Ramos (cell line): Measurements from ENCODE around the gene ZNF341.

Source experiments
- in situ Hi-C: fragments of 300-500 bp; cut with MboI; formaldehyde crosslinking; loops from one replicate; pipeline ENCODE4 v1.14.3; 2022; ENCODE audit warnings: low sequenced_read_pairs; ENCODE audit not compliant: unreplicated experiment

Gene ZNF341

GRCh38 chr20:33701629-33702450 is 30.0 kb upstream of the ZNF341 start:
- in situ Hi-C loops: no loop called here

DNA sequence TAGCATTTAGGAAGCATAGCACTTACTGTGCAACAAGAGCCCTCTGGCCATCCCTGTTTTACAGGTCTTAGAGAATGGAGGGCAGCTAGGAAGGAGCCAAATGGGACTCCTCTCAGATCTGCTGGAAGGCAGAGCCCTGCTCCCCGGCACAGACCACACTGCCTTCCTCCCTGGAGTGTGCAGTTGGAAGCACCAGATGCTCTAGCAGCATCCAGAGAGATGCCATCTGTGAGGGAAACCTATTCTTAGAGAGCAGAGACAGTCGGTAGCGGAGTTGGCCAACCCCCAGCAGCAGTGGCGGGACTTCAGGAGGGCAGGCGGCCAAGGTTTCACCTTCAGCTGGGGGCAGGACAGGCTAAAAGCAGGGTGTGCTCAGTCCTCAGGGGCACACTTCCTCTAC is 28.9 kb upstream of the ZNF341 start:
- in situ Hi-C loops: no loop called here

- in situ Hi-C loops: no loop called here
These were observed 28.2 kb upstream of the ZNF341 start for GRCh38 chr20:33703498-33704137.

GRCh38 chr20:33704197-33704924 is 27.4 kb upstream of the ZNF341 start:
- in situ Hi-C loops: no loop called here

DNA sequence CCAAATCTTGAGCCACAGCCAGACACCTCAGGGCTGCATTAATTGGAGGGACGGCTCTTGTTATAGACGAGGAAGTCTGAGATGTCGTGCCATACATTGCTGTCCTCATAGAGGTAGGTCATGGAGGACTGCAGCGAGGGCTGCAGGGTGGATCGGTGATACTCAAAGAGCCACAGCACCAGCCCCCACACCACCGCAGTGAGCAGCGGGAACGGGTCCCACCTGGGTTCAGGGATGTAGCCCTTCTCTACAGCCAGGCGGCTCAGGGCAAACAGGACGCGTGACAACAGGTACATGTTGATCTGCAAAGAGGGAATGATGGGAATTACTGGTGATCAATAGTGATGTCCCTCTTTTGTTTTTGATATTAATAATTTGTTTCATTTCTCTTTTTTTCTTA is 24.1 kb upstream of the ZNF341 start:
- in situ Hi-C loops: no loop called here

GRCh38 chr20:33709398-33709797 is 22.4 kb upstream of the ZNF341 start:
- in situ Hi-C loops: no loop called here

GRCh38 chr20:33709905-33710541 is 21.8 kb upstream of the ZNF341 start:
- in situ Hi-C loops: no loop called here

DNA sequence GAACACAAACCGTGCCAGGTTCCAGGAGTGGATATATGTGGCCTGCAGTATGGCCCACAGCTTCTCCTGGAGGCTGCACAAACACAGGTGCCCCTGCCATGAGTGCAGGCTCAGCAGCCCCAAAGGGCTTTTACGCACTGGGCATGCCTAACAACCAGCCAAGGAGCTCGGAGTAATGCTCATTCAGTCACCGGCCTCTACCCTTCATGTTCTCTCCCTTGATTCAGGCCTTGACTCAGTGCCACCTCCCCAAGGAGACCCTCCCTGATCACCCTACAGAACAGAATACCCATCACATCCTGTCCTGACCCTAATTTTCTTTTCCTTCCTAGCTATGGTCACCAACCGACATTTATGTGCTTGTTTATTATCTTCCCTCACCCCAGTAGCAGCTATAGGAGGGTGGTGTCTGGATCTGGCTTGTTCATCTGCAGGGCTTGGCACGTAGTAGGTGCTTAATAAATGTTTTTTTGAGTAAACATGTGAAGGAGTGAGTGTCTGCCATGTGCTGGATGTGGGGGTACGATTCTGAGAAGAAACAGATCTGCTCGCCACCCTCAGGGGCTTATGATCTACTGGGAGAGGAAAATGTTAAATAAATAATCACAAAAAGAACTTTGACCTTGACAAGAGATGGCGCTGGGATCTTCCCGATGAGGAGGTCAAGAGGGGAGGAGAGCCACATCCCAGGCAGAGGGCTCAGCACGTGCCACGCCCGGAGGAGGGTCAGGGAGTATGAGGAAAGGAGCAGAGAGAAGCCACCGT is 20.9 kb upstream of the ZNF341 start:
- in situ Hi-C loops: no loop called here

GRCh38 chr20:33711446-33711738 is 20.4 kb upstream of the ZNF341 start:
- in situ Hi-C loops: no loop called here

- in situ Hi-C loops: no loop called here
These were observed 17.9 kb upstream of the ZNF341 start for GRCh38 chr20:33713865-33714367.

DNA sequence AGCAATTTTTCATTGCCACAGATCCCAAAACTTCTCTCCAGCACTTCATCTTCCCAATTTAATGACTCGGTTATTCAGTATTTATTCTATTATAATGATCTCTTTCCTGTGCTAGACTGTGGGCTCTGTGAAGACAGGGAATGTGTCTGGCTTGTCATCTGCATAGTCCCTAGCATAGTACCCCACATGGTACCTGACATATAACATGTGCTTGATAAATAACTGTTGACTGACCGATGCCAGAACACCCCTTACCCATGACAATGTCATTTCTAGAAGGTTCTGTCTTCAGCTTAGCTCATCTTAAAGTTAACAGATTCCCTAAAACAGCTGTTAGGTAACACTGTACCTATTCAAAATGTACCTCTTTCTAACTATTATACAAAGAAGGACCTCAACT is 15.3 kb upstream of the ZNF341 start:
- in situ Hi-C loops: no loop called here

GRCh38 chr20:33719277-33719988 is 12.4 kb upstream of the ZNF341 start:
- in situ Hi-C loops: no loop called here

GRCh38 chr20:33719989-33720709 is 11.6 kb upstream of the ZNF341 start, which contains the start of gene PXMP4:
TSS of gene PXMP4 (minus strand) at chr20:33720310. CDS start at chr20:33720207, 103 bp downstream.
- in situ Hi-C loops: no loop called here

DNA sequence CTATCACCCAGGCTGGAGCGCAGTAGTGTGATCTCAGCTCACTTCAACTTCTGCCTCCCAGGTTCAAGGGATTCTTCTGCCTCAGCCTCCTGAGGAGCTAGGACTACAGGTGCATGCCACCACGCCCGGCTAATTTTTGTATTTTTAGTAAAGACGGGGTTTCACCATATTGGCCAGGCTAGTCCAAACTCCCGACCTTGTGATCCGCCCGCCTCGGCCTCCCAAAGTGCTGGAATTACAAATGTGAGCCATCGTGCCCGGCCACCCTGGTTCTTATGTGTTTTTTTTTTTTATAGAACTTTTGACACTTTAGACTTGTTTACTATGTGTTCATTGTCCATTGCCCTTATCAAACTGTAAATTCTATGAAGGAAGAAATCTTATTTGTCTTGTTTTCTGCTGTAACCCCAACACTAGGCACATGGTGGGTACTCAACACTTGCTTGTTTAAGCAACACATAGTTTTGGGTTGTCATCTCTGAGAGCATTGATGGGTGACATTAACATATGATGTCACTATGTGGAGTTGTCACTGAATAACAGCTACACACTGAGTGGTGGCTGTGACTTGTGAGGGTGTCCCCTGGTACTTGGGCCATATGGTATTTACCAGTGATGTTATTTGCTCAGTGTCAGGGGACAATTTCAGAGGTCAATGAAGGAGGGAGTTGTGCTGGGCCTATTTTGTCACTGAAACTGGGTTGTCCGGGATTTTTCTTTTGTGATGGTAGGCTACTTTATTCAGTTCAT is 10.2 kb upstream of the ZNF341 start:
- in situ Hi-C loops: no loop called here

DNA sequence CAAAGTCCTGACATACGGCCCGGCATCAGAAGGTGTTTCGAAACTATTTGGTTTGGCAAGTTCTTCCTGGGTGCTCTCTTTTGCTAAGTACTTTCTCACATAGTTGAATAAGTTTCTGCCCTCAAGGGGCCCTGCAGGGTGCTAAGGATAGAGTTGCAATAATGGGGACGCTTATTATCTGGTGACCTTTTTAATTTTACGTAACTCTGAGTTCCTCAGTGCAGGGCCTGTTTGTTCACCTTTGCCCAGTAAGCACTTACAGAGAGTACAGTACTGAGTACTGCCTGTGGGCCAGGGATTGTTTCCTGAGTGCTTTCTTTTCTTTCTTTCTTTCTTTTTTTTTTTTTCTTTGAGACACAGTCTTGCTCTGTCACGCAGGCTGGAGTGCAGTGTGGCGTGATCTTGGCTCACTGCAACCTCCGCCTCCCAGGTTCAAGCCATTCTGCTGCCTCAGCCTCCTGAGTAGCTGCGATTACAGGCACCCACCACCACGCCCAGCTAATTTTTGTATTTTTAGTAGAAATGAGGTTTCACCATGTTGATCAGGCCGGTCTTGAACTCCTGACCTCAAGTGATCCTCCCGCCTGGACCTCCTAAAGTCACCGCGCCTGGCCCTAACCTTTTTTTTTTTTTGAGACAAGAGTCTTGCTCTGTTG is 7.2 kb upstream of the ZNF341 start:
- in situ Hi-C loops: no loop called here

DNA sequence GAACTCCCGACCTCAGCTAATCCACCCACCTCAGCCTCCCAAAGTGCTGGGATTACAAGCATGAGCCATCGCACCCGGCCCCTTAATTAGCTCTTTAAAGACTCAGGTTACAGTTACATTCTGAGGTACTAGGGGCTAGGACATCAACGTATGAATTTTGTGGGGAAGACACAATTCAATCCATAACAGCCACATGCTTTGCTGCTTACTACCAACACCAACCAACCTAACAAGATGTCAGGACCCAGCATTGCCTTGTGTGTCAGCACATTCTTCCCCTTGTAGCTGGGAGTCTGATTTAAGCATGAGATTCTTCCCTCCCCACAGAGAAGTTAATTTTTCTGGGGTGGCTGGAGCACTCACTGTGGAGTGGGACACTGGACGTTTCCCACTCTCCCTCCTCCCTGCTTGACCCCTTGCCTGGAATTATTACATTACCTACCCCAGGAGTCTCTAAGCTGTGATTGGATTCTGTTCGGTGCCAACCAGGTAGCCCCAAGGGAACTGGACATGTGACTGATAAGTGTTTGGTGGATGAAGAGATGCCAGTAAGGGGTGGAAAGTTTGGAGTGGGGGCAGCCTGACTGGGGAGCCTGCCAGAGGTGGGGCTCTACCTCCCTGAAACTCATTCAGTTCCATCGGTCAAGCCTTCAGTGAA is 6.1 kb upstream of the ZNF341 start:
- in situ Hi-C loops: no loop called here

- in situ Hi-C loops: no loop called here
These were observed 4.7 kb upstream of the ZNF341 start for GRCh38 chr20:33727115-33727479.
